Skeletal muscle tissue (tissue), 4 donors: ENCODE results near the gene DARS1. TPM values are rescaled to one million over a fixed set of nuclear protein-coding genes. Genes with fewer than 3 reads are reported as not detected.

Source experiments
- H3K27ac ChIP-seq: one replicate; pipeline ENCODE4 v1.7.0; 2013; ENCODE audit warnings: mild to moderate bottlenecking, low read depth, low read length, inconsistent platforms
- H3K27me3 ChIP-seq, 3 donors: one replicate each; pipeline ENCODE4 v1.7.0; 2013; ENCODE audit warnings: low read length in 3 of 3; ENCODE audit not compliant: control insufficient read depth in 3 of 3, insufficient read depth in 3 of 3
- H3K36me3 ChIP-seq, 3 donors: one replicate each; pipeline ENCODE4 v1.7.0; 2013; ENCODE audit warnings: low read length in 3 of 3; ENCODE audit not compliant: control insufficient read depth in 3 of 3, insufficient read depth in 3 of 3
- H3K4me1 ChIP-seq, 3 donors: one replicate each; pipeline ENCODE4 v1.7.0; 2013; ENCODE audit warnings: low read length in 3 of 3, mild to moderate bottlenecking in 3 of 3; ENCODE audit not compliant: control insufficient read depth in 3 of 3, insufficient read depth in 3 of 3
- H3K4me3 ChIP-seq, 3 donors: one replicate each; pipeline ENCODE4 v1.7.0; 2013; ENCODE audit warnings: low read length in 3 of 3
- H3K9ac ChIP-seq, 3 donors: one replicate each; pipeline ENCODE4 v1.7.0; 2013; ENCODE audit warnings: low read length in 3 of 3, mild to moderate bottlenecking in 3 of 3, moderate library complexity in 2 of 3, low read depth in 1 of 3
- H3K9me3 ChIP-seq, 3 donors: one replicate each; pipeline ENCODE4 v1.7.0; 2013; ENCODE audit warnings: low read length in 3 of 3; ENCODE audit not compliant: control insufficient read depth in 3 of 3
- total RNA-seq: library from RNA; depleted of rRNA; stranded (reverse); fragments of >200 nt; gene quantifications from one replicate; pipeline ENCODE4 v1.2.3, GENCODE V29; 2014
- donor health status: Osteomylitis.

Gene DARS1
- total RNA-seq = 85.6 TPM

- peak within 1 kb of the TSS; percentile 98 for H3K27ac ChIP-seq
- H3K36me3 ChIP-seq = peaks cover 3 to 15% (median 3%) of the 10 kb centered on the region in 3 donors
- H3K9me3 ChIP-seq = no peaks in the 10 kb centered on the region
- peak within 1 kb of the TSS; percentile 95 to 99 (median 97) for H3K9ac ChIP-seq
- H3K27me3 ChIP-seq = no peaks in the 10 kb centered on the region
- H3K4me3 ChIP-seq = peak within 1 kb of the TSS; percentile 94
- peaks cover 6 to 14% (median 11%) of the 10 kb centered on the region in 3 donors for H3K4me1 ChIP-seq
These were observed at the start of gene DARS1 for GRCh38 chr2:135985018-135985825. Gene DARS1 (minus strand): TSS chr2:135985626. CDS start chr2:135985468, 158 bp downstream.

GRCh38 chr2:136034629-136035028 lies 49.2 kb upstream of the DARS1 start:
- H3K27me3 ChIP-seq = no peaks in the 10 kb centered on the region
- H3K4me3 ChIP-seq = no peak overlapping the region
- H3K27ac ChIP-seq = no peak overlapping the region
- H3K9ac ChIP-seq = no peak overlapping the region
- no peaks in the 10 kb centered on the region for H3K36me3 ChIP-seq
- no peaks in the 10 kb centered on the region for H3K9me3 ChIP-seq
- peaks cover 0 to 6% (median 0%) of the 10 kb centered on the region in 3 donors for H3K4me1 ChIP-seq

GRCh38 chr2:136032817-136033535 lies 47.5 kb upstream of the DARS1 start:
- Histone ChIP-seq H3K4me1 (peaks cover 0 to 6% (median 0%) of the 10 kb centered on the region in 3 donors), H3K36me3 (no peaks in the 10 kb centered on the region), H3K9ac (no peak overlapping the region), H3K4me3 (no peak overlapping the region), H3K27me3 (no peaks in the 10 kb centered on the region), H3K9me3 (no peaks in the 10 kb centered on the region), H3K27ac (no peak overlapping the region)

GRCh38 chr2:136032192-136032591 lies 46.8 kb upstream of the DARS1 start:
- H3K9me3 ChIP-seq = no peaks in the 10 kb centered on the region
- H3K4me3 ChIP-seq = no peak overlapping the region
- H3K27ac ChIP-seq = no peak overlapping the region
- H3K4me1 ChIP-seq = peaks cover 0 to 6% (median 0%) of the 10 kb centered on the region in 3 donors
- no peaks in the 10 kb centered on the region for H3K36me3 ChIP-seq
- H3K9ac ChIP-seq = no peak overlapping the region
- no peaks in the 10 kb centered on the region for H3K27me3 ChIP-seq

GRCh38 chr2:136031711-136032110 lies 46.3 kb upstream of the DARS1 start:
- no peaks in the 10 kb centered on the region for H3K36me3 ChIP-seq
- H3K4me1 ChIP-seq = peaks cover 0 to 6% (median 0%) of the 10 kb centered on the region in 3 donors
- no peak overlapping the region for H3K27ac ChIP-seq
- H3K9me3 ChIP-seq = no peaks in the 10 kb centered on the region
- no peaks in the 10 kb centered on the region for H3K27me3 ChIP-seq
- H3K4me3 ChIP-seq = no peak overlapping the region
- no peak overlapping the region for H3K9ac ChIP-seq

- H3K4me1 ChIP-seq = peaks cover 4 to 12% (median 5%) of the 10 kb centered on the region in 3 donors
- no peak overlapping the region for H3K9ac ChIP-seq
- no peaks in the 10 kb centered on the region for H3K27me3 ChIP-seq
- no peak overlapping the region for H3K4me3 ChIP-seq
- H3K27ac ChIP-seq = no peak overlapping the region
- no peaks in the 10 kb centered on the region for H3K9me3 ChIP-seq
- no peaks in the 10 kb centered on the region for H3K36me3 ChIP-seq
These were observed 45.0 kb upstream of the DARS1 start for GRCh38 chr2:136030406-136030805.

- no peaks in the 10 kb centered on the region for H3K27me3 ChIP-seq
- no peak overlapping the region for H3K9ac ChIP-seq
- H3K36me3 ChIP-seq = no peaks in the 10 kb centered on the region
- H3K27ac ChIP-seq = no peak overlapping the region
- H3K4me1 ChIP-seq = peaks cover 6 to 13% (median 10%) of the 10 kb centered on the region in 3 donors
- H3K4me3 ChIP-seq = no peak overlapping the region
- H3K9me3 ChIP-seq = no peaks in the 10 kb centered on the region
These were observed 43.7 kb upstream of the DARS1 start for GRCh38 chr2:136029149-136029548.

- Histone ChIP-seq H3K4me1 (peaks cover 6 to 13% (median 10%) of the 10 kb centered on the region in 3 donors), H3K9ac (no peak overlapping the region), H3K36me3 (no peaks in the 10 kb centered on the region), H3K9me3 (no peaks in the 10 kb centered on the region), H3K27me3 (no peaks in the 10 kb centered on the region), H3K27ac (no peak overlapping the region), H3K4me3 (no peak overlapping the region)
These were observed 42.6 kb upstream of the DARS1 start for GRCh38 chr2:136028001-136028400.

GRCh38 chr2:136027112-136027511 lies 41.7 kb upstream of the DARS1 start:
- H3K4me1 ChIP-seq = peaks cover 6 to 13% (median 10%) of the 10 kb centered on the region in 3 donors
- H3K9me3 ChIP-seq = no peaks in the 10 kb centered on the region
- no peak overlapping the region for H3K9ac ChIP-seq
- no peaks in the 10 kb centered on the region for H3K27me3 ChIP-seq
- no peak overlapping the region for H3K4me3 ChIP-seq
- no peaks in the 10 kb centered on the region for H3K36me3 ChIP-seq
- no peak overlapping the region for H3K27ac ChIP-seq
